B cell (primary cell): ENCODE results near the gene TMEM87A. TPM values are rescaled to one million over a fixed set of nuclear protein-coding genes. Genes with fewer than 3 reads are reported as not detected.

Experiments
- ATAC-seq: fragments of 200-7000 bp; cut with Tn5 transposase; one replicate; pipeline ENCODE4 v1.10.0; 2021; ENCODE audit warnings: low read depth, mild to moderate bottlenecking, moderate number of reproducible peaks, moderate library complexity
- CTCF ChIA-PET: fragments of 350-600 bp; sonication (Branson Sonifier 250); formaldehyde crosslinking; loops from one replicate; lab custom pipeline; 2021; ENCODE audit warnings: antibody characterized with exemption, inconsistent platforms; lab: Charles Lee
- POLR2A ChIA-PET: fragments of 350-600 bp; sonication (Branson Sonifier 250); formaldehyde crosslinking; loops from one replicate; lab custom pipeline; 2021; ENCODE audit warnings: antibody characterized with exemption; lab: Charles Lee
- DNase-seq: peaks from one replicate; pipeline ENCODE4 v3.0.0; 2013
- H2AFZ ChIP-seq: 2 replicates; pipeline ENCODE4 v1.6.1; 2012; ENCODE audit warnings: mild to moderate bottlenecking, low read depth, low read length; ENCODE audit not compliant: insufficient read depth, poor library complexity, severe bottlenecking
- H3K27ac ChIP-seq, 2 donors: 1 replicate in 1 of 2; 2 replicates in 1 of 2; pipeline ENCODE4 v1.5.1; 2012 to 2013; ENCODE audit warnings: low read length in 2 of 2, mild to moderate bottlenecking in 2 of 2, moderate library complexity in 1 of 2
- H3K27me3 ChIP-seq, 4 experiments: fragments of 200-600 bp in 1 of 4; sonication (generic) in 1 of 4; replicated peaks in 1 of 4; 1 replicate in 2 of 4; 2 replicates in 2 of 4; pipeline versions ENCODE4 v1.6.1 to v1.7.0; 2013 to 2016; ENCODE audit warnings: low read length in 3 of 4, mild to moderate bottlenecking in 2 of 4, mixed read lengths in 1 of 4, moderate library complexity in 1 of 4; ENCODE audit not compliant: insufficient read depth in 4 of 4, control insufficient read depth in 3 of 4; ENCODE audit errors: control extremely low read depth in 1 of 4
- H3K36me3 ChIP-seq, 2 experiments: replicated peaks in 1 of 2; 1 replicate in 1 of 2; 2 replicates in 1 of 2; pipeline versions ENCODE4 v1.6.1 to v1.7.1; 2013; ENCODE audit warnings: low read length in 1 of 2; ENCODE audit not compliant: insufficient read depth in 2 of 2, control insufficient read depth in 1 of 2; ENCODE audit errors: control extremely low read depth in 1 of 2, extremely low read depth in 1 of 2
- H3K4me1 ChIP-seq, 2 donors: fragments of 200-600 bp in 1 of 2; sonication (generic) in 1 of 2; 1 replicate in 1 of 2; 2 replicates in 1 of 2; pipeline versions ENCODE4 v1.5.1 to v1.6.1; 2013 to 2017; ENCODE audit warnings: low read length in 2 of 2; ENCODE audit not compliant: control insufficient read depth in 2 of 2, insufficient read depth in 2 of 2
- H3K4me2 ChIP-seq: replicated peaks from 2 replicates; pipeline ENCODE3; 2012; ENCODE audit warnings: mild to moderate bottlenecking, low read depth, low read length; ENCODE audit not compliant: poor library complexity, severe bottlenecking
- H3K4me3 ChIP-seq, 5 experiments: fragments of 200-600 bp in 1 of 5; sonication (generic) in 1 of 5; 1 replicate in 3 of 5; 2 replicates in 2 of 5; pipeline versions ENCODE4 v1.5.1 to v1.7.0; 2011 to 2016; ENCODE audit warnings: low read length in 4 of 5, mild to moderate bottlenecking in 4 of 5, low read depth in 2 of 5, control low read depth in 1 of 5, moderate library complexity in 1 of 5; ENCODE audit not compliant: insufficient read depth in 1 of 5; ENCODE audit errors: control extremely low read depth in 1 of 5, extremely low read depth in 1 of 5
- H3K79me2 ChIP-seq: fragments of 200-600 bp; sonication (generic); one replicate; pipeline ENCODE4 v1.6.0; 2016; ENCODE audit warnings: low read length; ENCODE audit not compliant: control insufficient read depth, insufficient read depth
- H3K9ac ChIP-seq: fragments of 200-600 bp; sonication (generic); 2 replicates; pipeline ENCODE4 v1.6.1; 2017; ENCODE audit warnings: mild to moderate bottlenecking, low read length, moderate library complexity
- H3K9me3 ChIP-seq, 3 donors: one replicate each; pipeline versions ENCODE4 v1.6.1 to v1.7.1; 2013; ENCODE audit warnings: low read length in 2 of 3; ENCODE audit not compliant: control insufficient read depth in 2 of 3, insufficient read depth in 1 of 3; ENCODE audit errors: control extremely low read depth in 1 of 3
- H4K20me1 ChIP-seq: 2 replicates; pipeline ENCODE4 v1.6.0; 2012; ENCODE audit warnings: mild to moderate bottlenecking, low read length; ENCODE audit not compliant: insufficient read depth, control insufficient read depth, poor library complexity, severe bottlenecking
- H3K27ac Mint-ChIP-seq: one replicate; pipeline ENCODE4 v1.8.0; 2021; ENCODE audit warnings: mixed read lengths
- H3K27me3 Mint-ChIP-seq: one replicate; pipeline ENCODE4 v1.8.0; 2021; ENCODE audit warnings: mixed read lengths
- H3K4me1 Mint-ChIP-seq: one replicate; pipeline ENCODE4 v1.8.0; 2021; ENCODE audit warnings: mixed read lengths
- H3K4me3 Mint-ChIP-seq: one replicate; pipeline ENCODE4 v1.8.0; 2021; ENCODE audit warnings: mixed read lengths
- H3K9me3 Mint-ChIP-seq: one replicate; pipeline ENCODE4 v1.8.0; 2022; ENCODE audit warnings: mixed read lengths; ENCODE audit not compliant: insufficient read depth
- EZH2 ChIP-seq: IDR thresholded peaks from 2 replicates; pipeline ENCODE4 v1.6.1; 2012; ENCODE audit warnings: borderline replicate concordance, low read depth, mild to moderate bottlenecking, moderate library complexity, low read length; ENCODE audit not compliant: insufficient read depth, poor library complexity, severe bottlenecking
- WGBS: methylation state at CpG from one replicate; pipeline ENCODE4 v1.1.5; 2013; ENCODE audit warnings: missing lambda C conversion rate; ENCODE audit not compliant: insufficient coverage; 5-methylcytosine and 5-hydroxymethylcytosine counted together
- intact Hi-C: fragments of 100-400 bp; cut with micrococcal nuclease; formaldehyde crosslinking; loops from one replicate; pipeline ENCODE4 v1.10.0; 2022
- polyA plus RNA-seq: library from polyadenylated mRNA; depleted of rRNA; stranded (reverse); fragments of >200 nt; gene quantifications from 2 replicates; pipeline ENCODE4 v1.2.3, GENCODE V29; 2012
- total RNA-seq, 2 donors: library from RNA; stranded (reverse); fragments of 120-200 nt in 1 of 2; gene quantifications; 1 replicate in 1 of 2; 2 replicates in 1 of 2; pipeline versions ENCODE4 v1.2.3 to v1.2.4, GENCODE V29; 2013 to 2022
- TF ChIP-seq, protein P1 (sequence below): fragments of 200-600 bp; IDR thresholded peaks from one replicate; pipeline ENCODE4 v1.8.0; 2022; ENCODE audit warnings: antibody characterized with exemption, mild to moderate bottlenecking

Gene TMEM87A
- total and polyA plus RNA-seq, 2 donors (not counting 1 experiment from before 2014, with no cell fraction given) = 14.5 to 61.5 TPM

DNA sequence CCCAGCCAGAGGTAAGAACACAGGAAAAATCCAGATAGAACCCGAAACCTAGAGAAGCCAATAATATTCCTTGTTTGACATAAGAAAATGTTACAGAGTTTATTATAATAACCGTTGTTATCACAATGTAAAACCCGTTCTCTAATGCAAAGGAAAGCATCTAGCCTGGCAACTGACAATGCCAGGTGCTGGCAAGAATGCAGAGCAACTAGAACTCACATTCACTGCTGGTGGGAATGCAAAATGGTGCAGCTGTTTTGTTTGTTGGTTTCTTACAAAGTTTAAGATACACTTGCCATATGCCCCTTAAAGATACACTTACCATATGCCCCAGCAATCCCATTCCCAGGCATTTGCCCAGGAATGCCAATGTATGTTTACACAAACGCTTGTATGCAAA, 88.5 kb downstream of the TMEM87A start:
- intact Hi-C loops = no loop called here
- POLR2A ChIA-PET = interaction anchor here (0.5 kb wide), 1 partner anchor 144 kb away, joined by 4 read pairs; no protein-coding TSS in a partner anchor
- Histone ChIP-seq H3K9ac (no peak overlapping the region), H3K27me3 (no peaks in the 10 kb centered on the region), H4K20me1 (no peaks in the 10 kb centered on the region), H3K4me1 (peaks cover 0 to 4% of the 10 kb centered on the region in 2 donors), H3K79me2 (no peaks in the 10 kb centered on the region), H2AFZ (no peak overlapping the region), H3K4me2 (no peak overlapping the region), H3K27ac (no peak overlapping the region), H3K36me3 (peaks cover 22 to 84% of the 10 kb centered on the region in 2 experiments), H3K9me3 (no peaks in the 10 kb centered on the region), H3K4me3 (no peak overlapping the region)
- Mint-ChIP-seq H3K4me1 (peaks cover 7% of the 10 kb centered on the region), H3K9me3 (no peaks in the 10 kb centered on the region), H3K27me3 (no peaks in the 10 kb centered on the region), H3K27ac (peak overlapping the region; percentile 50), H3K4me3 (no peak overlapping the region)
- no peak for ATAC-seq
- CTCF ChIA-PET = no interaction called here
- no peak for DNase-seq
- WGBS = no CpG with 5 or more reads among the region's 4 CpGs
- no peak for TF ChIP-seq EZH2

DNA sequence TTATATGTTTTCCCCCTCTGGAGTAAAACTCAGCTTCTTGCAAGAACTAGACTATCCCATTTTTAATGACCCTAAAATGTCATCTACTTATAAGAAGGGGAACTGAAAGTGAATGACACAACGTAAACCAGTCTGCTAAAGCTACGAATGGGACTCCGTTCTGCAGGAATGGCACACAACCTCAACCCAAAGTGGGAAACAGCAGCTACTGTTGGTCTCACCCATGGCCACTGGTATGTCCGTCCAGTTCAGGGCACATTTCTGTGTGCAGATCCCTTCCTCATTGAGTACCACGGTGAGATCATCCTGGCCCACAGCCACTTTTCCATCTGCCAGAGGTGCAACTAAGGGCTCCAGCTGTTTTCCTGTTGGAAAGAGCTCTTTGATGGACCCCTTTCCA, 88.9 kb downstream of the TMEM87A start:
- no peak overlapping the region for H2AFZ ChIP-seq
- TF ChIP-seq EZH2 = no peak
- TF ChIP-seq, protein P1, sequence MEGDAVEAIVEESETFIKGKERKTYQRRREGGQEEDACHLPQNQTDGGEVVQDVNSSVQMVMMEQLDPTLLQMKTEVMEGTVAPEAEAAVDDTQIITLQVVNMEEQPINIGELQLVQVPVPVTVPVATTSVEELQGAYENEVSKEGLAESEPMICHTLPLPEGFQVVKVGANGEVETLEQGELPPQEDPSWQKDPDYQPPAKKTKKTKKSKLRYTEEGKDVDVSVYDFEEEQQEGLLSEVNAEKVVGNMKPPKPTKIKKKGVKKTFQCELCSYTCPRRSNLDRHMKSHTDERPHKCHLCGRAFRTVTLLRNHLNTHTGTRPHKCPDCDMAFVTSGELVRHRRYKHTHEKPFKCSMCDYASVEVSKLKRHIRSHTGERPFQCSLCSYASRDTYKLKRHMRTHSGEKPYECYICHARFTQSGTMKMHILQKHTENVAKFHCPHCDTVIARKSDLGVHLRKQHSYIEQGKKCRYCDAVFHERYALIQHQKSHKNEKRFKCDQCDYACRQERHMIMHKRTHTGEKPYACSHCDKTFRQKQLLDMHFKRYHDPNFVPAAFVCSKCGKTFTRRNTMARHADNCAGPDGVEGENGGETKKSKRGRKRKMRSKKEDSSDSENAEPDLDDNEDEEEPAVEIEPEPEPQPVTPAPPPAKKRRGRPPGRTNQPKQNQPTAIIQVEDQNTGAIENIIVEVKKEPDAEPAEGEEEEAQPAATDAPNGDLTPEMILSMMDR = no peak
- H4K20me1 ChIP-seq = no peaks in the 10 kb centered on the region
- POLR2A ChIA-PET = interaction anchor here (0.5 kb wide), 1 partner anchor 144 kb away, joined by 4 read pairs; no protein-coding TSS in a partner anchor
- H3K36me3 ChIP-seq = peaks cover 23 to 86% of the 10 kb centered on the region in 2 experiments
- CTCF ChIA-PET = no interaction called here
- Mint-ChIP-seq H3K27ac (peak overlapping the region; percentile 50), H3K4me1 (peaks cover 7% of the 10 kb centered on the region), H3K9me3 (no peaks in the 10 kb centered on the region), H3K4me3 (no peak overlapping the region), H3K27me3 (no peaks in the 10 kb centered on the region)
- no peaks in the 10 kb centered on the region for H3K27me3 ChIP-seq
- no peaks in the 10 kb centered on the region for H3K9me3 ChIP-seq
- H3K9ac ChIP-seq = no peak overlapping the region
- no peak overlapping the region for H3K4me2 ChIP-seq
- intact Hi-C loops = no loop called here
- no peaks in the 10 kb centered on the region for H3K79me2 ChIP-seq
- 57% methylated on average over 4 of the region's 5 CpGs for WGBS
- ATAC-seq (peak; percentile 21), DNase-seq (peak; percentile 18)
- H3K4me1 ChIP-seq = peaks cover 0 to 4% of the 10 kb centered on the region in 2 donors
- no peak overlapping the region for H3K27ac ChIP-seq
- H3K4me3 ChIP-seq = no peak overlapping the region
